Activated CD8-positive, alpha-beta memory T cell treated with anti-CD3 and anti-CD28 coated beads for 36 hours (primary cell): ENCODE data around the gene CA5A. TPM values are rescaled to one million over a fixed set of nuclear protein-coding genes. Genes with fewer than 3 reads are reported as not detected.
"Not testable (repeated sequence)": the region's sequence is repeated elsewhere in the genome, so short reads cannot be mapped to it uniquely, and the experiment has no call there.

Experiments
- CTCF ChIA-PET: fragments of 350-600 bp; sonication (Branson Sonifier 250); formaldehyde crosslinking; loops from one replicate; lab custom pipeline; 2021; ENCODE audit warnings: antibody characterized with exemption; lab: Charles Lee
- POLR2A ChIA-PET: fragments of 350-600 bp; sonication (Branson Sonifier 250); formaldehyde crosslinking; loops from one replicate; lab custom pipeline; 2021; ENCODE audit warnings: antibody characterized with exemption; lab: Charles Lee
- total RNA-seq, 2 experiments: library from RNA; stranded (reverse); gene quantifications; one replicate each; pipeline ENCODE4 v1.2.3, GENCODE V29; 2021

The CA5A gene
- total RNA-seq, 2 experiments from 2014 or later, result not detected

GRCh38 chr16:87951552-87952538, 15.5 kb upstream of the CA5A start:
- CTCF ChIA-PET, result interaction anchor here (1.1 kb wide), 1 partner anchor 22 kb away, joined by 3 read pairs; no protein-coding TSS in a partner anchor
- POLR2A ChIA-PET, result interaction anchor here (0.6 to 1.4 kb wide), 3 partner anchors 56 to 186 kb away, joined by 3 to 6 read pairs (median 5); partner anchors contain the start of gene KLHDC4

GRCh38 chr16:87950765-87951551, 14.6 kb upstream of the CA5A start, which contains the start of gene BANP:
Gene BANP (plus strand): TSS chr16:87951434. CDS start chr16:87975116, 23,682 bp downstream.
- ChIA-PET POLR2A (interaction anchor here (0.6 to 1.4 kb wide), 3 partner anchors 56 to 185 kb away, joined by 3 to 6 read pairs (median 5); partner anchors contain the start of gene KLHDC4), CTCF (no interaction called here)

- POLR2A ChIA-PET, result interaction anchor here (0.5 kb wide), 1 partner anchor 93 kb away, joined by 3 read pairs; no protein-coding TSS in a partner anchor
- CTCF ChIA-PET, result no interaction called here
Observed at GRCh38 chr16:87949071-87949744, 12.9 kb upstream of the CA5A start.

- CTCF ChIA-PET, result no interaction called here
- POLR2A ChIA-PET, result interaction anchor here (0.5 kb wide), 1 partner anchor 92 kb away, joined by 3 read pairs; no protein-coding TSS in a partner anchor
Observed at GRCh38 chr16:87948735-87949070, 12.4 kb upstream of the CA5A start.

- ChIA-PET CTCF (no interaction called here), POLR2A (no interaction called here)
Observed at GRCh38 chr16:87948119-87948545, 11.8 kb upstream of the CA5A start.

GRCh38 chr16:87947356-87948118, 11.2 kb upstream of the CA5A start:
- ChIA-PET CTCF (no interaction called here), POLR2A (no interaction called here)

- CTCF ChIA-PET, result interaction anchor here (0.6 kb wide), 1 partner anchor 193 kb away, joined by 4 read pairs; no protein-coding TSS in a partner anchor
- POLR2A ChIA-PET, result no interaction called here
Observed at GRCh38 chr16:87946596-87947347, 10.4 kb upstream of the CA5A start.

- ChIA-PET CTCF (interaction anchor here (0.6 kb wide), 1 partner anchor 191 kb away, joined by 4 read pairs; no protein-coding TSS in a partner anchor), POLR2A (no interaction called here)
Observed at GRCh38 chr16:87945351-87946042, 9.2 kb upstream of the CA5A start.

- ChIA-PET CTCF (no interaction called here), POLR2A (interaction anchor here (0.6 kb wide), 1 partner anchor 162 kb away, joined by 9 read pairs; no protein-coding TSS in a partner anchor)
Observed at GRCh38 chr16:87942680-87943079, 6.4 kb upstream of the CA5A start.

GRCh38 chr16:87939562-87940423, 3.5 kb upstream of the CA5A start:
- ChIA-PET CTCF (interaction anchor here (0.8 to 1.1 kb wide), 2 partner anchors 40 to 163 kb away, joined by 3 read pairs; no protein-coding TSS in a partner anchor), POLR2A (no interaction called here)

- ChIA-PET CTCF (interaction anchor here (1.1 kb wide), 1 partner anchor 39 kb away, joined by 3 read pairs; no protein-coding TSS in a partner anchor), POLR2A (no interaction called here)
Observed at GRCh38 chr16:87938412-87938949, 2.2 kb upstream of the CA5A start.

- CTCF ChIA-PET, result interaction anchor here (0.6 kb wide), 1 partner anchor 157 kb away, joined by 6 read pairs; no protein-coding TSS in a partner anchor
- POLR2A ChIA-PET, result interaction anchor here (0.7 kb wide), 1 partner anchor 119 kb away, joined by 3 read pairs; no protein-coding TSS in a partner anchor
Observed at GRCh38 chr16:87937231-87937542, 858 bp upstream of the CA5A start.

- POLR2A ChIA-PET, CTCF ChIA-PET: not testable (repeated sequence)
Observed at GRCh38 chr16:87936016-87936374, 334 bp downstream of the CA5A start.

GRCh38 chr16:87934752-87935425, 1.4 kb downstream of the CA5A start:
- CTCF ChIA-PET, POLR2A ChIA-PET: not testable (repeated sequence)

- POLR2A ChIA-PET, result no interaction called here
Observed at GRCh38 chr16:87933140-87933495, 3.2 kb downstream of the CA5A start.

More at GRCh38 chr16:87933140-87933495, 3.2 kb downstream of the CA5A start:
- CTCF ChIA-PET, result no interaction called here
